Astrocyte of the cerebellum (primary cell): ENCODE measurements around the gene MRO.
A peak's percentile ranks its signal among the peaks of the same experiment; 100 is the strongest.
"Not testable (repeated sequence)": the region's sequence is repeated elsewhere in the genome, so short reads cannot be mapped to it uniquely, and the experiment has no call there.

Source experiments
- DNase-seq: peaks from one replicate; pipeline ENCODE4 v3.0.0-alpha.2; 2011; ENCODE audit warnings: low read depth
- H3K4me3 ChIP-seq: 2 replicates; pipeline ENCODE4 v1.5.1; 2011; ENCODE audit warnings: mild to moderate bottlenecking, low read depth, low read length, moderate library complexity
- CTCF ChIP-seq: IDR thresholded peaks from 2 replicates; pipeline ENCODE4 v1.5.1; 2012; ENCODE audit warnings: low read length, low read depth, moderate library complexity, mild to moderate bottlenecking; ENCODE audit errors: missing control alignments
- in situ Hi-C: cut with HindIII; loops from 2 replicates; pipeline ENCODE4 v1.10.0; 2017; ENCODE audit warnings: low sequenced_read_pairs

MRO gene

DNA sequence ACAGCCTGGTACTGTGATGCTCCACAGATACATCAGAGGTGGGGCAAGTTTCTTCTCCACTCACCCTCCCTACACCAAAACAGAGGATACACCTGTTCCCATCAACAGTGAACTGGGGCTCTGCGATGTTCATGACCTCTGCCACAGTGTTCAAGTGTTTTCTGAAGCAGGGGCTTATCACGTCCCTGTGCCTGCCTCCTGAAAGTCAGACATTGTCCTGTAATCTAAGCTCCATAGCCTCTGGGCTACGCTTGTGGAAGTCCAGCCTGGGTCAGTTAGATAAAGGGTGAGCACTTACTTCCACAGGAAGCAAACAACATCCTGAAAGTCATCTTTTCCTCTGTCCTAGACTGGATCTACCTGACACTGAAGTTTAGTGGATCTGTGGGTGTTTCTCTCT lies 20.2 kb upstream of the MRO start:
- in situ Hi-C loops = no loop called here
- no peak for TF ChIP-seq CTCF
- no peak for DNase-seq
- H3K4me3 ChIP-seq = no peak overlapping the region

GRCh38 chr18:50839341-50839740 lies 19.5 kb upstream of the MRO start:
- H3K4me3 ChIP-seq = no peak overlapping the region
- in situ Hi-C loops = no loop called here
- no peak for DNase-seq
- TF ChIP-seq CTCF = no peak

- H3K4me3 ChIP-seq = no peak overlapping the region
- TF ChIP-seq CTCF = no peak
- in situ Hi-C loops = no loop called here
- peak; percentile 61 for DNase-seq
Measured at GRCh38 chr18:50836521-50836957, 16.7 kb upstream of the MRO start.

DNA sequence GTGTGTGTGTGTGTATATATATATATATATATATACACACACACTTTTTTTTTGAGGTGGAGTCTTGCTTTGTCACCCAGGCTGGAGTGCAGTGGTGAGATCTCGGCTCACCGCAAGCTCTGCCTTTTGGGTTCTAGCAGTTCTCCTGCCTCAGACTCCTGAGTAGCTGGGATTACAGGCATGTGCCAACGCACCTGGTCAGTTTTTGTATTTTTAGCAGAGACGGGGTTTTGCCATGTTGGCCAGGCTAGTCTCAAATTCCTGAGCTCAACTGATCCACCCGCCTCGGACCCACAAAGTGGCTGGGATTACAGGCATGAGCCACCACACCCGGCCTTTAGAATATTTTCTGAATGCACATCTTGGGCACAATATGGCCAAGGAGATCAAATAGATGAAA lies 13.7 kb upstream of the MRO start:
- in situ Hi-C loops, H3K4me3 ChIP-seq, DNase-seq: not testable (repeated sequence)

GRCh38 chr18:50832754-50833153 lies 12.9 kb upstream of the MRO start:
- no peak for DNase-seq
- no peak for TF ChIP-seq CTCF
- no peak overlapping the region for H3K4me3 ChIP-seq
- in situ Hi-C loops = no loop called here

GRCh38 chr18:50830544-50830943 lies 10.7 kb upstream of the MRO start:
- no peak for TF ChIP-seq CTCF
- in situ Hi-C loops = no loop called here
- DNase-seq = no peak
- no peak overlapping the region for H3K4me3 ChIP-seq

DNA sequence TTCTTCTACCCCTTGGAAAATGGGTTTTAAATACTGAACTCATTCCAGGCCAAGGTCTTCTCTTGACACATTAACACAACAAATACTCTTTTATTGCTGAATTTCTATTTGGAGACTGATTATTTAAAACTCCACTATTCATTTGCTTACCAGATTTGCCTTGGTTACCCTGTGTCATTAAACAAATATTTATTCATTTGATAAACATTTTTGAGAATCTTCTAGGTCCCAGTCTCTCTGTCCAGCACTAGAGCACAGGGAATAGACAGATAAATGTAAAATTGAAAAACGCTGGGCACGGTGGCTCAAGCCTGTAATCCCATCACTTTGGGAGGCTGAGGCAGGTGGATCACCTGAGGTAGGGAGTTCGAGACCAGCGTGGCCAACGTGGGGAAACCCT lies 9.8 kb upstream of the MRO start:
- no peak for DNase-seq
- TF ChIP-seq CTCF = no peak
- H3K4me3 ChIP-seq = no peak overlapping the region
- in situ Hi-C loops = no loop called here
